DMS79 treated with DMSO at 0.1 percent for 48 hours (cell line): Measurements from ENCODE around the gene PTPN21.

Source experiments
- DNase-seq: peaks from one replicate; lab custom pipeline; 2025; lab: John Stamatoyannopoulos, UW

Gene PTPN21

GRCh38 chr14:88468406-88468805 is 86.4 kb downstream of the PTPN21 start:
- DNase-seq, result no peak

GRCh38 chr14:88463318-88463717 is 91.5 kb downstream of the PTPN21 start:
- no peak for DNase-seq

GRCh38 chr14:88454886-88455285 is 99.9 kb downstream of the PTPN21 start:
- DNase-seq, result no peak

GRCh38 chr14:88452231-88452630 is 102.6 kb downstream of the PTPN21 start:
- DNase-seq, result no peak

GRCh38 chr14:88439088-88439487 is 115.7 kb downstream of the PTPN21 start:
- no peak for DNase-seq

GRCh38 chr14:88437658-88438057 is 117.1 kb downstream of the PTPN21 start:
- DNase-seq, result no peak

- no peak for DNase-seq
Observed at GRCh38 chr14:88430976-88431375, 123.8 kb downstream of the PTPN21 start.

GRCh38 chr14:88426271-88426670 is 128.5 kb downstream of the PTPN21 start:
- no peak for DNase-seq

GRCh38 chr14:88424573-88424972 is 130.2 kb downstream of the PTPN21 start:
- DNase-seq, result no peak

GRCh38 chr14:88422919-88423650 is 131.7 kb downstream of the PTPN21 start:
- no peak for DNase-seq

GRCh38 chr14:88422047-88422446 is 132.8 kb downstream of the PTPN21 start:
- DNase-seq, result no peak

- DNase-seq, result no peak
Observed at GRCh38 chr14:88421286-88421685, 133.5 kb downstream of the PTPN21 start.

GRCh38 chr14:88420187-88420586 is 134.6 kb downstream of the PTPN21 start:
- no peak for DNase-seq

GRCh38 chr14:88417594-88417993 is 137.2 kb downstream of the PTPN21 start:
- no peak for DNase-seq
